CD4-positive, alpha-beta T cell (primary cell): ENCODE measurements around the gene MRPS11. TPM values are rescaled to one million over a fixed set of nuclear protein-coding genes. Genes with fewer than 3 reads are reported as not detected.

Experiments used
- ATAC-seq: fragments of 200-7000 bp; cut with Tn5 transposase; one replicate; pipeline ENCODE4 v1.10.0; 2022; ENCODE audit warnings: mild to moderate bottlenecking; ENCODE audit not compliant: poor library complexity
- CTCF ChIA-PET: fragments of 350-600 bp; sonication (Branson Sonifier 250); formaldehyde crosslinking; loops from one replicate; lab custom pipeline; 2021; ENCODE audit warnings: antibody characterized with exemption, inconsistent platforms; lab: Charles Lee
- POLR2A ChIA-PET: fragments of 350-600 bp; sonication (Branson Sonifier 250); formaldehyde crosslinking; loops from one replicate; lab custom pipeline; 2021; ENCODE audit warnings: antibody characterized with exemption, inconsistent platforms; lab: Charles Lee
- DNase-seq, 14 experiments: peaks; one replicate each; pipeline ENCODE4 v3.0.0-alpha.2; 2013 to 2020; ENCODE audit warnings: mixed read lengths in 2 of 14
- H3K27ac ChIP-seq, 2 donors: one replicate each; pipeline versions ENCODE4 v1.5.1 to v1.7.0; 2013; ENCODE audit warnings: low read length in 2 of 2, low read depth in 1 of 2, mild to moderate bottlenecking in 1 of 2
- H3K27me3 ChIP-seq, 2 experiments: 1 replicate in 1 of 2; 2 replicates in 1 of 2; pipeline versions ENCODE4 v1.6.1 to v1.7.0; 2013; ENCODE audit warnings: low read length in 2 of 2, control low read depth in 1 of 2, mild to moderate bottlenecking in 1 of 2, moderate library complexity in 1 of 2; ENCODE audit not compliant: insufficient read depth in 2 of 2, control insufficient read depth in 1 of 2
- H3K36me3 ChIP-seq: one replicate; pipeline ENCODE4 v1.6.1; 2013; ENCODE audit warnings: low read length, control low read depth; ENCODE audit not compliant: insufficient read depth
- H3K4me1 ChIP-seq: one replicate; pipeline ENCODE4 v1.6.1; 2013; ENCODE audit warnings: low read length, control low read depth; ENCODE audit not compliant: insufficient read depth
- H3K4me3 ChIP-seq: one replicate; pipeline ENCODE4 v1.5.1; 2013; ENCODE audit warnings: mild to moderate bottlenecking, low read length, moderate library complexity
- H3K9me3 ChIP-seq, 2 experiments: 1 replicate in 1 of 2; 2 replicates in 1 of 2; pipeline versions ENCODE4 v1.6.1 to v1.7.0; 2013; ENCODE audit warnings: low read length in 2 of 2, mild to moderate bottlenecking in 2 of 2, control low read depth in 1 of 2, moderate library complexity in 1 of 2; ENCODE audit not compliant: control insufficient read depth in 1 of 2, insufficient read depth in 1 of 2
- H3K27ac Mint-ChIP-seq: one replicate; pipeline ENCODE4 v1.8.0; 2020; ENCODE audit warnings: mixed read lengths
- H3K27me3 Mint-ChIP-seq: one replicate; pipeline ENCODE4 v1.8.0; 2021; ENCODE audit warnings: mixed read lengths
- H3K36me3 Mint-ChIP-seq: one replicate; pipeline ENCODE4 v1.8.0; 2021; ENCODE audit warnings: low read depth, mixed read lengths
- H3K4me1 Mint-ChIP-seq: one replicate; pipeline ENCODE4 v1.8.0; 2021; ENCODE audit warnings: low read depth, mixed read lengths
- H3K4me3 Mint-ChIP-seq: one replicate; pipeline ENCODE4 v1.8.0; 2020; ENCODE audit warnings: mild to moderate bottlenecking, mixed read lengths
- H3K9me3 Mint-ChIP-seq: one replicate; pipeline ENCODE4 v1.8.0; 2020; ENCODE audit warnings: mixed read lengths
- intact Hi-C, 2 experiments: fragments of 100-400 bp; cut with DNase I in 1 of 2; cut with micrococcal nuclease in 1 of 2; formaldehyde crosslinking; loops; one replicate each; pipeline versions ENCODE4 v1.15.1 to v1.9.0; 2023 to 2025; cut with DNase I, micrococcal nuclease
- total RNA-seq, 174 experiments: library from RNA in 2 of 174; stranded (reverse) in 2 of 174; gene quantifications; one replicate each; pipeline ENCODE4 v1.2.3 and lab custom pipeline; 2021 to 2026
- TF ChIP-seq, protein P1 (sequence below): fragments of 200-600 bp; IDR thresholded peaks from one replicate; pipeline ENCODE4 v1.8.0; 2022; ENCODE audit warnings: antibody characterized with exemption, mild to moderate bottlenecking

The MRPS11 gene
- total RNA-seq, 2 experiments from 2014 or later: 8.0 to 8.4 TPM

DNA sequence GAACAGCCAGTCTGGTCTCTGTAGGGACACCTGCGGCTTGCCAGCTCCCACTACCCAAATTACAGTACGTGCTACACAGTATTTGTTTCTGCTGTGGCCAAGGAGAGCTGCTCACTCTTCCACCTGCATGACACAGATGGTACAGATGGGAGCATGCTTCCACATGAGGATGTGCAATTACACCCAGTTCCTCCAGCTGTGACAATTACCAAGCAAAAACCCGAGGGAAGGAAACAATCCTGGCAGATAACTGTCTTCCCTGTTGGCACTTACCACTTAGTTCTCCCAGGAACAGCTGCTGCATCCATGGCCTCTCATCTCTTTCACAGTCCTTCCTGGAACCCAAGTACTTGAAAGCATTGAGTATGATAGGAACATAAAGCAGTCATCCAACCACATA, 44.6 kb downstream of the MRPS11 start:
- TF ChIP-seq, protein P1, sequence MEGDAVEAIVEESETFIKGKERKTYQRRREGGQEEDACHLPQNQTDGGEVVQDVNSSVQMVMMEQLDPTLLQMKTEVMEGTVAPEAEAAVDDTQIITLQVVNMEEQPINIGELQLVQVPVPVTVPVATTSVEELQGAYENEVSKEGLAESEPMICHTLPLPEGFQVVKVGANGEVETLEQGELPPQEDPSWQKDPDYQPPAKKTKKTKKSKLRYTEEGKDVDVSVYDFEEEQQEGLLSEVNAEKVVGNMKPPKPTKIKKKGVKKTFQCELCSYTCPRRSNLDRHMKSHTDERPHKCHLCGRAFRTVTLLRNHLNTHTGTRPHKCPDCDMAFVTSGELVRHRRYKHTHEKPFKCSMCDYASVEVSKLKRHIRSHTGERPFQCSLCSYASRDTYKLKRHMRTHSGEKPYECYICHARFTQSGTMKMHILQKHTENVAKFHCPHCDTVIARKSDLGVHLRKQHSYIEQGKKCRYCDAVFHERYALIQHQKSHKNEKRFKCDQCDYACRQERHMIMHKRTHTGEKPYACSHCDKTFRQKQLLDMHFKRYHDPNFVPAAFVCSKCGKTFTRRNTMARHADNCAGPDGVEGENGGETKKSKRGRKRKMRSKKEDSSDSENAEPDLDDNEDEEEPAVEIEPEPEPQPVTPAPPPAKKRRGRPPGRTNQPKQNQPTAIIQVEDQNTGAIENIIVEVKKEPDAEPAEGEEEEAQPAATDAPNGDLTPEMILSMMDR: no peak
- ATAC-seq (no peak), DNase-seq (no peak)
- H3K9me3 ChIP-seq: no peaks in the 10 kb centered on the region
- peaks cover 36% of the 10 kb centered on the region for H3K36me3 ChIP-seq
- Mint-ChIP-seq H3K36me3 (peaks cover 74% of the 10 kb centered on the region), H3K4me3 (no peak overlapping the region), H3K27me3 (no peaks in the 10 kb centered on the region), H3K27ac (no peak overlapping the region), H3K9me3 (no peaks in the 10 kb centered on the region), H3K4me1 (no peaks in the 10 kb centered on the region)
- H3K27me3 ChIP-seq: no peaks in the 10 kb centered on the region
- no peaks in the 10 kb centered on the region for H3K4me1 ChIP-seq
- H3K4me3 ChIP-seq: no peak overlapping the region
- CTCF ChIA-PET: no interaction called here
- H3K27ac ChIP-seq: no peak overlapping the region
- POLR2A ChIA-PET: no interaction called here
- intact Hi-C loops: no loop called here

DNA sequence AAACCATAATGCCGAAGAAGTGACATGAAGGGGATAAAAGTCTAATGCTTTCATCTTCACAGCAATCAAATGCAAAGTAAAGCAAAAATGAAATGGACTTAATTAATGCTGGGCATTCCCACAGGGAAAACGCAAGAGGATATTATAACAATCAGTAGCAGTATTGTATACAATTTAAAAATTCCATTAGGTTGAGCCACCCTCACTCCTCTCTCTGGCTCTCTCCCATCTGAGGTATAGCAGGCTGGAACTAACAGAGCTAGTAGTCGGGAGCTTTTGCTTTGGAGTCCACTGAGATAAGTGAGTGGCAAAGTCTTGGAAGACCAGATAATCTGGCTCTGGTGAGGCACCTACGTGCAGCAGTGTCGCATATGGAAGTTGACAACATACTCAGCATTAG, 45.1 kb downstream of the MRPS11 start:
- peaks cover 33% of the 10 kb centered on the region for H3K36me3 ChIP-seq
- ChIA-PET POLR2A (no interaction called here), CTCF (no interaction called here)
- Mint-ChIP-seq H3K9me3 (no peaks in the 10 kb centered on the region), H3K27me3 (no peaks in the 10 kb centered on the region), H3K27ac (no peak overlapping the region), H3K4me1 (no peaks in the 10 kb centered on the region), H3K36me3 (peaks cover 69% of the 10 kb centered on the region), H3K4me3 (no peak overlapping the region)
- TF ChIP-seq, protein P1: no peak
- intact Hi-C loops: no loop called here
- no peaks in the 10 kb centered on the region for H3K9me3 ChIP-seq
- DNase-seq (no peak), ATAC-seq (no peak)
- no peak overlapping the region for H3K27ac ChIP-seq
- H3K4me3 ChIP-seq: no peak overlapping the region
- H3K27me3 ChIP-seq: no peaks in the 10 kb centered on the region
- H3K4me1 ChIP-seq: no peaks in the 10 kb centered on the region

DNA sequence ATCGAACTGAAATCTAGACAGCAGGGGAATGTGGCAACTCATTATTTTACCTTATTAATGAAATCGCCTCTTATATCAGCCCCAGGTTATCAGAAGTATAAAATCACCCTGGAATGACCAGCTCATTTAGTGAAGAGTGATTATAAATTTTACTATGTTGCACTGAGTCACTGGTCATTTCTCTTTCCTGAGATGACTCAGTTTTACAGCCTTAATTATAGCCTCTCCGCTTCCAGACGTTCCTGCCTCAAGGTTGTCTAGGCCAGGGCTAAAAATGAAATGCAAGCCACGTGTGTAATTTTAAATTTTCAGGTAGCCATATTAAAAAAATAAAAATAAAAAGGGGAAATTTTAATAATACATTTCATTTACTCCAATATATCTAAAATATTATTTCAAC, 45.7 kb downstream of the MRPS11 start:
- H3K4me3 Mint-ChIP-seq: no peak overlapping the region
- no peaks in the 10 kb centered on the region for H3K27me3 ChIP-seq
- peaks cover 66% of the 10 kb centered on the region for H3K36me3 Mint-ChIP-seq
- ChIA-PET CTCF (no interaction called here), POLR2A (no interaction called here)
- no peaks in the 10 kb centered on the region for H3K9me3 Mint-ChIP-seq
- H3K36me3 ChIP-seq: peaks cover 31% of the 10 kb centered on the region
- H3K4me3 ChIP-seq: no peak overlapping the region
- H3K27ac Mint-ChIP-seq: no peak overlapping the region
- DNase-seq (no peak), ATAC-seq (no peak)
- H3K4me1 Mint-ChIP-seq: no peaks in the 10 kb centered on the region
- H3K9me3 ChIP-seq: no peaks in the 10 kb centered on the region
- TF ChIP-seq, protein P1: no peak
- no peaks in the 10 kb centered on the region for H3K4me1 ChIP-seq
- no peaks in the 10 kb centered on the region for H3K27me3 Mint-ChIP-seq
- H3K27ac ChIP-seq: no peak overlapping the region
- intact Hi-C loops: no loop called here
